ENCODE measurements around the gene PRKAR1B. TPM values are rescaled to one million over a fixed set of nuclear protein-coding genes. Genes with fewer than 3 reads are reported as not detected.

PRKAR1B gene
- total RNA-seq, 1 donor from 2014 or later: 11.8 TPM

DNA sequence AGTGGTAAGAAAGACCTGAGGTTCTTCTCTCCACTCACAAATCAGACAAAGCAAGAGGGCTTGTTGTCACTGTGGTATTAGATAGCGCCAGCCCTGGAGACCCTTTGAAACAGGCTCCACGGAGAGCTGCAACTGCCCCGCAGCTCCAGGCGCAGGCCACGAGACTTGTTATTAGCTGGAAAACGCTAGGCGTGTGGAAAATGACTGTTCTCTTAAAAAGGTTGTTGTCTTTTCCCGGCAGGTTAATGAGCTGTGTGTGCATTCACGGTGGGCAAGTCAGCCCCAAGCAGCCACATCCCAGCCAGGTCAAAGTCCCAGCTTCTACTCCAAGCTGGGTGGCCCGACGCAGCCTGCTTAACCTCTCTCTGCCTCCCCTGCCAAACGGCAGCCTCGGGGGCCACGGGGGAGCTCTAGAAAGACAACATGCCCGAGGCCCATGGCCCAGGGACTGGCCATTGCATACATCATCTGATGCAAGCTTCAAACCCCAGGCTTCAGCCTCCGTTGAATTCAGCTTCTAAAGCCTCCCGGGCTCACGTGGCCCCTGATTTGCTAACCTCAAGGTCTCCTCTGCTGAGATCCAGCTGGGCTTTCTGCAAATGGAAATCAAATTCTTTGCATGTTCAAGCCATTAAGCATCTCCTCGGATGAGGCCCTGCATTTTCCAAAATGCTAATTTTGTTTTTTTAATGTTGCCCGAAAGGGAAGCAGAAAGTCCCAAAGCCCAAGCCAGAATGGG is 61.9 kb downstream of the PRKAR1B start:
- no peak overlapping the region for H2AFZ ChIP-seq (replicated peaks)

GRCh38 chr7:664402-664775 is 62.7 kb downstream of the PRKAR1B start:
- Histone ChIP-seq H3K9ac (no peak overlapping the region), H3F3A (ENCODE audit: low read depth) (no peaks in the 10 kb centered on the region), H3K4me2 (no peak overlapping the region), H3K79me2 (ENCODE audit: low read depth) (no peaks in the 10 kb centered on the region), H3K9me3 (ENCODE audit: low read depth) (no peaks in the 10 kb centered on the region), H2AFZ (replicated peaks) (no peak overlapping the region), H3K4me1 (no peaks in the 10 kb centered on the region), H3K4me3 (no peak overlapping the region), H3K27ac (no peak overlapping the region), H3K36me3 (no peaks in the 10 kb centered on the region), H4K20me1 (ENCODE audit: low read depth) (no peaks in the 10 kb centered on the region), H3K27me3 (no peaks in the 10 kb centered on the region)
- H3K9me3 Mint-ChIP-seq: no peaks in the 10 kb centered on the region
- peaks cover 11% of the 10 kb centered on the region for H3K4me1 Mint-ChIP-seq
- H3K36me3 Mint-ChIP-seq: no peaks in the 10 kb centered on the region
- H3K4me3 Mint-ChIP-seq: no peak overlapping the region
- no peaks in the 10 kb centered on the region for H3K27me3 Mint-ChIP-seq (ENCODE audit: insufficient read depth, low read depth)
- DNase-seq (ENCODE audit: low spot score): no peak
- no peak overlapping the region for H3K27ac Mint-ChIP-seq
- no peak for TF ChIP-seq EZH2 (IDR thresholded peaks at IDR 0.05)
- TF ChIP-seq, protein P1, sequence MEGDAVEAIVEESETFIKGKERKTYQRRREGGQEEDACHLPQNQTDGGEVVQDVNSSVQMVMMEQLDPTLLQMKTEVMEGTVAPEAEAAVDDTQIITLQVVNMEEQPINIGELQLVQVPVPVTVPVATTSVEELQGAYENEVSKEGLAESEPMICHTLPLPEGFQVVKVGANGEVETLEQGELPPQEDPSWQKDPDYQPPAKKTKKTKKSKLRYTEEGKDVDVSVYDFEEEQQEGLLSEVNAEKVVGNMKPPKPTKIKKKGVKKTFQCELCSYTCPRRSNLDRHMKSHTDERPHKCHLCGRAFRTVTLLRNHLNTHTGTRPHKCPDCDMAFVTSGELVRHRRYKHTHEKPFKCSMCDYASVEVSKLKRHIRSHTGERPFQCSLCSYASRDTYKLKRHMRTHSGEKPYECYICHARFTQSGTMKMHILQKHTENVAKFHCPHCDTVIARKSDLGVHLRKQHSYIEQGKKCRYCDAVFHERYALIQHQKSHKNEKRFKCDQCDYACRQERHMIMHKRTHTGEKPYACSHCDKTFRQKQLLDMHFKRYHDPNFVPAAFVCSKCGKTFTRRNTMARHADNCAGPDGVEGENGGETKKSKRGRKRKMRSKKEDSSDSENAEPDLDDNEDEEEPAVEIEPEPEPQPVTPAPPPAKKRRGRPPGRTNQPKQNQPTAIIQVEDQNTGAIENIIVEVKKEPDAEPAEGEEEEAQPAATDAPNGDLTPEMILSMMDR (IDR thresholded peaks at IDR 0.05): no peak
- no peak for TF ChIP-seq EZH2phosphoT487 (IDR thresholded peaks at IDR 0.05)

More for the DNA sequence above, 61.9 kb downstream of the PRKAR1B start:
- Mint-ChIP-seq H3K4me1 (peaks cover 11% of the 10 kb centered on the region), H3K4me3 (no peak overlapping the region), H3K9me3 (no peaks in the 10 kb centered on the region), H3K36me3 (no peaks in the 10 kb centered on the region), H3K27me3 (ENCODE audit: insufficient read depth, low read depth) (no peaks in the 10 kb centered on the region), H3K27ac (no peak overlapping the region)
- TF ChIP-seq, protein P1 (IDR thresholded peaks at IDR 0.05): no peak
- TF ChIP-seq EZH2 (IDR thresholded peaks at IDR 0.05): no peak
- no peak overlapping the region for H3K4me3 ChIP-seq
- no peak overlapping the region for H3K9ac ChIP-seq
- no peaks in the 10 kb centered on the region for H3F3A ChIP-seq (ENCODE audit: low read depth)
- H4K20me1 ChIP-seq (ENCODE audit: low read depth): no peaks in the 10 kb centered on the region
- H3K79me2 ChIP-seq (ENCODE audit: low read depth): no peaks in the 10 kb centered on the region
- H3K9me3 ChIP-seq (ENCODE audit: low read depth): no peaks in the 10 kb centered on the region
- H3K4me2 ChIP-seq: no peak overlapping the region
- no peak overlapping the region for H3K27ac ChIP-seq
- H3K4me1 ChIP-seq: no peaks in the 10 kb centered on the region
- no peaks in the 10 kb centered on the region for H3K36me3 ChIP-seq
- DNase-seq (ENCODE audit: low spot score): no peak
- no peaks in the 10 kb centered on the region for H3K27me3 ChIP-seq

- no peak overlapping the region for H3K27ac ChIP-seq
- no peak for DNase-seq (ENCODE audit: low spot score)
- TF ChIP-seq EZH2 (IDR thresholded peaks at IDR 0.05): no peak
- no peak for TF ChIP-seq EZH2phosphoT487 (IDR thresholded peaks at IDR 0.05)
- TF ChIP-seq, protein P1 (IDR thresholded peaks at IDR 0.05): no peak
- peaks cover 2% of the 10 kb centered on the region for H3K27me3 Mint-ChIP-seq (ENCODE audit: insufficient read depth, low read depth)
- H3K36me3 Mint-ChIP-seq: no peaks in the 10 kb centered on the region
- H3K4me3 Mint-ChIP-seq: no peak overlapping the region
- no peaks in the 10 kb centered on the region for H3K36me3 ChIP-seq
- H3K27ac Mint-ChIP-seq: no peak overlapping the region
- no peak overlapping the region for H3K9ac ChIP-seq
- H3K9me3 Mint-ChIP-seq: no peaks in the 10 kb centered on the region
- no peak overlapping the region for H2AFZ ChIP-seq (replicated peaks)
- no peaks in the 10 kb centered on the region for H3F3A ChIP-seq (ENCODE audit: low read depth)
- no peak overlapping the region for H3K4me2 ChIP-seq
- no peak overlapping the region for H3K4me3 ChIP-seq
- H4K20me1 ChIP-seq (ENCODE audit: low read depth): no peaks in the 10 kb centered on the region
- H3K4me1 Mint-ChIP-seq: peaks cover 11% of the 10 kb centered on the region
- no peaks in the 10 kb centered on the region for H3K4me1 ChIP-seq
- no peaks in the 10 kb centered on the region for H3K27me3 ChIP-seq
- no peaks in the 10 kb centered on the region for H3K79me2 ChIP-seq (ENCODE audit: low read depth)
- H3K9me3 ChIP-seq (ENCODE audit: low read depth): no peaks in the 10 kb centered on the region
Observed at GRCh38 chr7:662576-662975, 64.5 kb downstream of the PRKAR1B start.
